SK-N-MC (cell line): ENCODE data around the gene LRIG2.

Experiments used
- EZH2 ChIP-seq: fragments of 200-600 bp; sonication (generic); IDR thresholded peaks from one replicate; pipeline ENCODE4 v1.6.1; 2017; ENCODE audit warnings: antibody characterized with exemption
- POLR2AphosphoS5 ChIP-seq: IDR thresholded peaks from 2 replicates; pipeline ENCODE4 v1.6.1; 2012; ENCODE audit warnings: mild to moderate bottlenecking, low read depth, low read length, borderline replicate concordance

DNA sequence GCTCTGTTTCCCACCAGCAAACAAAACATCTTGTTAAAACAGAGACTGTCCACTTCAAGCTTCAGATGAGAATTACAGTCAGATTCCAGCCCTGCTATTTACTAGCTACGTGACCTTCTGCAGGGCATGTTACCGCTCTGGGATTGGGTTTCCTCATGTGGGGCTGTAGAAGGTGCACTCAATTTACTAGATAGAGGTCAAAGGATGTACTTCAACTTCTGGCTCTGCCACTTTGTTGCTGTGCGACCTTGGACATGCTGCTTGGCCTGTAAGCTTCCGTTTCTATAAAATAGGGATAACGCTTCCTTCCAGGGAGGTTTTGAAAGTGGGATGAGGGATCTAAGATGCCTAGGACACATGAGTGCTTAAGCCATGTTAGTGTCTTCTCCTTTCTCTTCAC is 46.0 kb upstream of the LRIG2 start:
- TF ChIP-seq POLR2AphosphoS5 (no peak), EZH2 (no peak)
